A673 (cell line): ENCODE results near the gene MYLK4. TPM values are rescaled to one million over a fixed set of nuclear protein-coding genes. Genes with fewer than 3 reads are reported as not detected.

Experiments used
- BruUV-seq: library from RNA; stranded (reverse); fragments of 400-500 nt; replicated peaks from 2 replicates; lab custom pipeline; 2021; lab: Mats Ljungman, UMichigan
- CTCF ChIA-PET: fragments of 300-600 bp; sonication (Branson Sonifier 250); formaldehyde crosslinking; loops from one replicate; lab custom pipeline; 2022; ENCODE audit warnings: antibody characterized with exemption; lab: Charles Lee
- POLR2A ChIA-PET: fragments of 300-600 bp; sonication (Branson Sonifier 250); formaldehyde crosslinking; loops from one replicate; lab custom pipeline; 2022; ENCODE audit warnings: antibody characterized with exemption; ENCODE audit not compliant: low non-redundant PET; lab: Charles Lee
- DNase-seq: peaks from one replicate; pipeline ENCODE4 v3.0.0-alpha.2; 2015; ENCODE audit warnings: low spot score
- H3K27ac ChIP-seq: fragments of 200-600 bp; sonication (generic); 2 replicates; pipeline ENCODE4 v1.5.1; 2016; ENCODE audit warnings: mixed run types, low read depth, mild to moderate bottlenecking, mixed read lengths, antibody characterized with exemption, low read length; ENCODE audit not compliant: poor library complexity, severe bottlenecking
- H3K27me3 ChIP-seq: fragments of 200-600 bp; sonication (generic); replicated peaks from 2 replicates; pipeline ENCODE4 v1.6.1; 2017; ENCODE audit warnings: mixed run types, low read depth, mild to moderate bottlenecking, mixed read lengths, antibody characterized with exemption, low read length; ENCODE audit not compliant: insufficient read depth, poor library complexity
- H3K36me3 ChIP-seq: fragments of 200-600 bp; sonication (generic); 2 replicates; pipeline ENCODE4 v1.6.1; 2016; ENCODE audit warnings: mixed run types, mild to moderate bottlenecking, mixed read lengths, antibody characterized with exemption, low read length; ENCODE audit not compliant: insufficient read depth, poor library complexity, severe bottlenecking
- H3K4me1 ChIP-seq: fragments of 200-600 bp; sonication (generic); 2 replicates; pipeline ENCODE4 v1.6.1; 2017; ENCODE audit warnings: mixed run types, mild to moderate bottlenecking, mixed read lengths, antibody characterized with exemption, low read length; ENCODE audit not compliant: insufficient read depth, poor library complexity, severe bottlenecking
- H3K4me3 ChIP-seq: fragments of 200-600 bp; sonication (generic); 2 replicates; pipeline ENCODE4 v1.5.1; 2016; ENCODE audit warnings: low read depth, mixed run types, mild to moderate bottlenecking, mixed read lengths, low read length; ENCODE audit not compliant: poor library complexity, severe bottlenecking
- H3K9me3 ChIP-seq: fragments of 200-600 bp; sonication (generic); 2 replicates; pipeline ENCODE4 v1.6.1; 2016; ENCODE audit warnings: mixed run types, low read depth, mild to moderate bottlenecking, mixed read lengths, antibody characterized with exemption, low read length; ENCODE audit not compliant: poor library complexity, severe bottlenecking
- CTCF ChIP-seq: fragments of 300-800, 200-600 bp; sonication (generic); conservative IDR thresholded peaks from 2 replicates; pipeline ENCODE4 v1.5.1; 2017; ENCODE audit warnings: low read depth, mild to moderate bottlenecking, antibody characterized with exemption, low read length, moderate library complexity, mixed read lengths
- EZH2 ChIP-seq: fragments of 200-600 bp; sonication (generic); IDR thresholded peaks from 2 replicates; pipeline ENCODE4 v1.6.1; 2017; ENCODE audit warnings: borderline replicate concordance, low read depth, mild to moderate bottlenecking, mixed read lengths, antibody characterized with exemption, low read length; ENCODE audit not compliant: poor library complexity, severe bottlenecking
- intact Hi-C: fragments of 100-400 bp; cut with micrococcal nuclease; formaldehyde crosslinking; loops from one replicate; pipeline ENCODE4 v1.10.0; 2022; ENCODE audit not compliant: unreplicated experiment
- total RNA-seq: library from RNA; stranded (reverse); gene quantifications from 2 replicates; pipeline ENCODE4 v1.2.3, GENCODE V29; 2021

MYLK4 gene
- total RNA-seq, 1 experiment from 2014 or later = 0.39 TPM

GRCh38 chr6:2666906-2667575, 83.7 kb downstream of the MYLK4 start:
- ChIA-PET CTCF (no interaction called here), POLR2A (no interaction called here)
- H3K27me3 ChIP-seq = no peaks in the 10 kb centered on the region
- no peak for TF ChIP-seq EZH2
- no peak for TF ChIP-seq CTCF
- DNase-seq = no peak
- H3K27ac ChIP-seq = no peak overlapping the region
- H3K4me1 ChIP-seq = peaks cover 15% of the 10 kb centered on the region
- intact Hi-C loops = no loop called here
- H3K9me3 ChIP-seq = no peaks in the 10 kb centered on the region
- no peaks in the 10 kb centered on the region for H3K36me3 ChIP-seq
- no TSS peak for BruUV-seq
- H3K4me3 ChIP-seq = no peak overlapping the region

GRCh38 chr6:2665146-2666070, 85.3 kb downstream of the MYLK4 start:
- Histone ChIP-seq H3K36me3 (no peaks in the 10 kb centered on the region), H3K27me3 (no peaks in the 10 kb centered on the region), H3K4me1 (peaks cover 15% of the 10 kb centered on the region), H3K4me3 (no peak overlapping the region), H3K9me3 (no peaks in the 10 kb centered on the region), H3K27ac (peak overlapping the region; percentile 12)
- ChIA-PET CTCF (no interaction called here), POLR2A (interaction anchor here (0.6 kb wide), 1 partner anchor 45 kb away, joined by 3 read pairs; no protein-coding TSS in a partner anchor)
- BruUV-seq = no TSS peak
- intact Hi-C loops = no loop called here
- TF ChIP-seq CTCF (no peak), EZH2 (no peak)
- peak; percentile 67 for DNase-seq

GRCh38 chr6:2663123-2663522, 87.6 kb downstream of the MYLK4 start:
- Histone ChIP-seq H3K36me3 (no peaks in the 10 kb centered on the region), H3K9me3 (no peaks in the 10 kb centered on the region), H3K4me3 (no peak overlapping the region), H3K27ac (no peak overlapping the region), H3K27me3 (no peaks in the 10 kb centered on the region), H3K4me1 (peaks cover 15% of the 10 kb centered on the region)
- CTCF ChIA-PET = no interaction called here
- no peak for TF ChIP-seq CTCF
- TF ChIP-seq EZH2 = no peak
- BruUV-seq = no TSS peak
- intact Hi-C loops = no loop called here
- no peak for DNase-seq
- POLR2A ChIA-PET = no interaction called here
